H9 (cell line): ENCODE data around the gene CTDSPL. TPM values are rescaled to one million over a fixed set of nuclear protein-coding genes. Genes with fewer than 3 reads are reported as not detected.

Experiments
- DNase-seq: peaks from one replicate; pipeline ENCODE4 v3.0.0-alpha.2; 2017
- H2AFZ ChIP-seq: one replicate; pipeline ENCODE4 v1.6.1; 2013; ENCODE audit warnings: mild to moderate bottlenecking, low read length, control low read depth, moderate library complexity
- H2AK5ac ChIP-seq: 2 replicates; pipeline ENCODE4 v1.6.1; 2013; ENCODE audit warnings: low read length, control low read depth, mixed read lengths; ENCODE audit not compliant: insufficient read length
- H2BK120ac ChIP-seq: one replicate; pipeline ENCODE4 v1.6.1; 2013; ENCODE audit warnings: low read depth, mild to moderate bottlenecking, low read length, control low read depth, inconsistent platforms; ENCODE audit not compliant: poor library complexity, severe bottlenecking
- H2BK12ac ChIP-seq: 2 replicates; pipeline ENCODE4 v1.6.1; 2013; ENCODE audit warnings: low read length, control low read depth, mixed read lengths, low read depth; ENCODE audit not compliant: insufficient read length
- H2BK15ac ChIP-seq: 2 replicates; pipeline ENCODE4 v1.6.1; 2013; ENCODE audit warnings: low read depth, low read length, control low read depth
- H2BK20ac ChIP-seq: one replicate; pipeline ENCODE4 v1.6.1; 2013; ENCODE audit warnings: low read depth, mild to moderate bottlenecking, low read length, control low read depth, inconsistent platforms; ENCODE audit not compliant: poor library complexity, severe bottlenecking
- H2BK5ac ChIP-seq: 2 replicates; pipeline ENCODE4 v1.6.1; 2013; ENCODE audit warnings: low read length, control low read depth, mixed read lengths; ENCODE audit not compliant: insufficient read length
- H3K14ac ChIP-seq: 2 replicates; pipeline ENCODE4 v1.6.1; 2013; ENCODE audit warnings: low read length, control low read depth; ENCODE audit not compliant: insufficient read depth
- H3K18ac ChIP-seq: 2 replicates; pipeline ENCODE4 v1.6.1; 2013; ENCODE audit warnings: low read depth, mild to moderate bottlenecking, mixed read lengths, low read length, control low read depth; ENCODE audit not compliant: insufficient read length
- H3K23ac ChIP-seq: 2 replicates; pipeline ENCODE4 v1.6.1; 2013; ENCODE audit warnings: low read length, control low read depth, mixed read lengths, low read depth; ENCODE audit not compliant: insufficient read length
- H3K23me2 ChIP-seq: 2 replicates; pipeline ENCODE4 v1.6.1; 2013; ENCODE audit warnings: low read depth, mild to moderate bottlenecking, mixed read lengths, low read length, control low read depth; ENCODE audit not compliant: insufficient read length, poor library complexity, severe bottlenecking
- H3K27ac ChIP-seq: 2 replicates; pipeline ENCODE4 v1.5.1; 2013; ENCODE audit warnings: low read length, control low read depth, mixed read lengths, low read depth; ENCODE audit not compliant: insufficient read length
- H3K27me3 ChIP-seq: 2 replicates; pipeline ENCODE4 v1.6.1; 2013; ENCODE audit warnings: low read length, control low read depth, inconsistent platforms; ENCODE audit not compliant: insufficient read depth
- H3K4ac ChIP-seq: 2 replicates; pipeline ENCODE4 v1.6.1; 2013; ENCODE audit warnings: low read depth, mild to moderate bottlenecking, control low read depth, inconsistent platforms, low read length, moderate library complexity
- H3K4me1 ChIP-seq: 2 replicates; pipeline ENCODE4 v1.6.1; 2013; ENCODE audit warnings: low read length, control low read depth, inconsistent platforms; ENCODE audit not compliant: insufficient read depth
- H3K4me2 ChIP-seq: 2 replicates; pipeline ENCODE4 v1.6.1; 2013; ENCODE audit warnings: low read length, control low read depth, mixed read lengths; ENCODE audit not compliant: insufficient read length, insufficient read depth
- H3K56ac ChIP-seq: 2 replicates; pipeline ENCODE4 v1.6.1; 2013; ENCODE audit warnings: low read depth, mild to moderate bottlenecking, mixed read lengths, low read length, control low read depth; ENCODE audit not compliant: insufficient read length
- H3K79me1 ChIP-seq: 2 replicates; pipeline ENCODE4 v1.6.1; 2013; ENCODE audit warnings: low read depth, mild to moderate bottlenecking, moderate library complexity, low read length, control low read depth, inconsistent platforms; ENCODE audit not compliant: insufficient read depth, poor library complexity, severe bottlenecking
- H3K79me2 ChIP-seq: 2 replicates; pipeline ENCODE4 v1.6.1; 2013; ENCODE audit warnings: low read length, control low read depth, inconsistent platforms; ENCODE audit not compliant: insufficient read depth
- H3K9ac ChIP-seq: 2 replicates; pipeline ENCODE4 v1.6.1; 2013; ENCODE audit warnings: low read length, control low read depth, mixed read lengths; ENCODE audit not compliant: insufficient read length; ENCODE audit errors: extremely low read depth
- H3K9me3 ChIP-seq: one replicate; pipeline ENCODE4 v1.6.1; 2013; ENCODE audit warnings: low read depth, low read length, inconsistent platforms; ENCODE audit not compliant: control insufficient read depth
- H3T11ph ChIP-seq: one replicate; pipeline ENCODE4 v1.6.1; 2013; ENCODE audit warnings: mild to moderate bottlenecking, low read length, control low read depth, inconsistent platforms
- H4K20me1 ChIP-seq: one replicate; pipeline ENCODE4 v1.6.1; 2013; ENCODE audit not compliant: control insufficient read depth, insufficient read length, insufficient read depth
- H4K5ac ChIP-seq: 2 replicates; pipeline ENCODE4 v1.6.1; 2013; ENCODE audit warnings: low read depth, mild to moderate bottlenecking, mixed read lengths, low read length, control low read depth; ENCODE audit not compliant: insufficient read length
- H4K8ac ChIP-seq: replicated peaks from 2 replicates; pipeline ENCODE4 v1.6.1; 2013; ENCODE audit warnings: low read length, control low read depth, mixed read lengths, low read depth; ENCODE audit not compliant: insufficient read length
- H4K91ac ChIP-seq: 2 replicates; pipeline ENCODE4 v1.6.1; 2013; ENCODE audit warnings: low read depth, mild to moderate bottlenecking, moderate library complexity, mixed read lengths, low read length, control low read depth; ENCODE audit not compliant: insufficient read length
- H3K27ac Mint-ChIP-seq, 3 experiments: 2 replicates in 2 of 3; 3 replicates in 1 of 3; pipeline ENCODE4 v1.8.0; 2020 to 2021; ENCODE audit warnings: mixed read lengths in 3 of 3, mild to moderate bottlenecking in 1 of 3, moderate library complexity in 1 of 3
- H3K27me3 Mint-ChIP-seq: 2 replicates; pipeline ENCODE4 v1.8.0; 2021; ENCODE audit warnings: low read depth, mild to moderate bottlenecking, moderate library complexity, mixed read lengths
- H3K36me3 Mint-ChIP-seq, 3 experiments: 2 replicates in 2 of 3; 3 replicates in 1 of 3; pipeline ENCODE4 v1.8.0; 2020 to 2021; ENCODE audit warnings: low read depth in 3 of 3, mixed read lengths in 3 of 3; ENCODE audit not compliant: insufficient read depth in 1 of 3
- H3K4me1 Mint-ChIP-seq, 2 experiments: 2 replicates each; pipeline ENCODE4 v1.8.0; 2020; ENCODE audit warnings: mixed read lengths in 2 of 2
- H3K4me3 Mint-ChIP-seq, 2 experiments: 2 replicates in 1 of 2; 3 replicates in 1 of 2; pipeline ENCODE4 v1.8.0; 2020 to 2021; ENCODE audit warnings: mild to moderate bottlenecking in 2 of 2, mixed read lengths in 2 of 2, moderate library complexity in 1 of 2
- H3K9me3 Mint-ChIP-seq, 2 experiments: 2 replicates in 1 of 2; 3 replicates in 1 of 2; pipeline ENCODE4 v1.8.0; 2020; ENCODE audit warnings: mild to moderate bottlenecking in 2 of 2, mixed read lengths in 2 of 2, moderate library complexity in 1 of 2
- CTCF ChIP-seq: fragments of 200-600 bp; sonication (generic); conservative IDR thresholded peaks from 3 replicates; pipeline ENCODE4 v1.8.0; 2021; ENCODE audit warnings: antibody characterized with exemption, mild to moderate bottlenecking
- WGBS: extraction: QIAGEN DNeasy Blood & Tissue Kit; methylation state at CpG from one replicate; pipeline ENCODE4 v1.1.7; 2013; ENCODE audit warnings: missing lambda C conversion rate, low lambda C conversion rate, mixed read lengths; ENCODE audit not compliant: insufficient read length; ENCODE audit errors: extremely low coverage; 5-methylcytosine and 5-hydroxymethylcytosine counted together
- total RNA-seq: library from RNA; stranded (reverse); gene quantifications from 2 replicates; pipeline ENCODE4 v1.2.1, GENCODE V29; 2021

Gene CTDSPL
- total RNA-seq, 1 experiment from 2014 or later = 20.8 TPM

GRCh38 chr3:38002291-38002876 is 140.7 kb downstream of the CTDSPL start:
- TF ChIP-seq CTCF = no peak

More at GRCh38 chr3:38002291-38002876, 140.7 kb downstream of the CTDSPL start:
- Histone ChIP-seq H3K23ac (no peak overlapping the region), H3K14ac (no peak overlapping the region), H4K20me1 (no peaks in the 10 kb centered on the region), H4K91ac (no peak overlapping the region), H3K9me3 (no peaks in the 10 kb centered on the region), H3K23me2 (no peaks in the 10 kb centered on the region), H2BK5ac (no peak overlapping the region), H2BK20ac (no peak overlapping the region), H2BK15ac (no peak overlapping the region), H3K4me1 (peaks cover 2% of the 10 kb centered on the region; the same call in 1 of the 2 replicates), H3K4me2 (no peak overlapping the region), H3K79me1 (no peaks in the 10 kb centered on the region), H3K27ac (no peak overlapping the region), H4K8ac (no peak overlapping the region), H3K9ac (no peak overlapping the region), H2BK12ac (no peak overlapping the region), H3K27me3 (no peaks in the 10 kb centered on the region; the same call in 1 of the 2 replicates), H2AK5ac (no peak overlapping the region), H3K18ac (no peak overlapping the region), H4K5ac (no peak overlapping the region), H3K79me2 (no peaks in the 10 kb centered on the region), H3K56ac (no peak overlapping the region), H2BK120ac (no peak overlapping the region), H3T11ph (no peak overlapping the region), H3K4ac (no peak overlapping the region), H2AFZ (no peak overlapping the region)
- no CpG with 5 or more reads among the region's 6 CpGs for WGBS
- no peak overlapping the region for H3K4me3 Mint-ChIP-seq
- H3K27me3 Mint-ChIP-seq = peaks cover 7% of the 10 kb centered on the region
- H3K27ac Mint-ChIP-seq = no peak overlapping the region
- DNase-seq = no peak
- H3K36me3 Mint-ChIP-seq = peaks cover 0 to 11% (median 3%) of the 10 kb centered on the region in 3 experiments; a peak in 5 of 7 replicates
- no peaks in the 10 kb centered on the region; a peak in 1 of 5 replicates for H3K9me3 Mint-ChIP-seq
- peaks cover 11 to 20% of the 10 kb centered on the region in 2 experiments for H3K4me1 Mint-ChIP-seq
